ENCODE measurements around the gene XYLT1. TPM values are rescaled to one million over a fixed set of nuclear protein-coding genes. Genes with fewer than 3 reads are reported as not detected.
A peak's percentile ranks its signal among the peaks of the same experiment; 100 is the strongest.

Gene XYLT1
- total and polyA plus RNA-seq, 2 of the 8 experiments (the other 6 are each of a cell fraction or from before 2014, with no cell fraction given): 6.6 to 25.4 TPM

- TF ChIP-seq KDM5A (IDR thresholded peaks at IDR 0.05; ENCODE audit: low read length) (no peak), FOSL1 (IDR thresholded peaks at IDR 0.05; ENCODE audit: insufficient read depth, low read depth, low read length) (no peak), SUZ12 (IDR thresholded peaks at IDR 0.05; ENCODE audit: low read length) (no peak), KDM4A (IDR thresholded peaks at IDR 0.05; ENCODE audit: low read depth, low read length, severe bottlenecking) (no peak), JUN (IDR thresholded peaks at IDR 0.05; ENCODE audit: low read depth, low read length) (no peak), CREB1 (IDR thresholded peaks at IDR 0.05) (no peak), ASH2L (IDR thresholded peaks at IDR 0.05; ENCODE audit: low read length) (peak; percentile 32), HDAC6 (IDR thresholded peaks at IDR 0.05; ENCODE audit: low read depth, low read length) (no peak), CBX5 (IDR thresholded peaks at IDR 0.05; ENCODE audit: low read depth, low read length) (no peak), SP1 (IDR thresholded peaks at IDR 0.05; ENCODE audit: low read depth, low read length) (peak; percentile 53; the same call in 1 of the 2 replicates), EP300 (IDR thresholded peaks at IDR 0.05; ENCODE audit: borderline replicate concordance in 1 of 2, low read depth in 2 of 2, low read length in 2 of 2) (0 out of 3 replicates have a peak, but pooled peaks of 1 of the 2 experiments have one; percentile 15), RNF2 (IDR thresholded peaks at IDR 0.05; ENCODE audit: borderline replicate concordance, low read depth, low read length, missing control alignments, poor library complexity, severe bottlenecking) (no peak), TEAD4 (IDR thresholded peaks at IDR 0.05; ENCODE audit: low read depth, low read length) (peak; percentile 96), TCF12 (IDR thresholded peaks at IDR 0.05; ENCODE audit: low read depth, low read length) (no peak), SP4 (IDR thresholded peaks at IDR 0.05; ENCODE audit: low read length) (no peak), KDM1A (IDR thresholded peaks at IDR 0.05; ENCODE audit: borderline replicate concordance, low read length) (no peak), CHD2 (IDR thresholded peaks at IDR 0.05; ENCODE audit: low read length) (no peak), TAF7 (optimal IDR thresholded peaks at IDR 0.05; ENCODE audit: borderline replicate concordance, low read depth, low read length) (no peak), EGR1 (IDR thresholded peaks at IDR 0.05; ENCODE audit: borderline replicate concordance, low read depth, low read length) (no peak), BCL11A (IDR thresholded peaks at IDR 0.05; ENCODE audit: low read depth in 2 of 2, low read length in 2 of 2) (no peak), RFX5 (IDR thresholded peaks at IDR 0.05; ENCODE audit: borderline replicate concordance, low read depth, low read length) (no peak), ZNF274 (IDR thresholded peaks at IDR 0.05; ENCODE audit: borderline replicate concordance, extremely low read depth, low read length) (no peak)
- TF ChIP-seq, protein P1, sequence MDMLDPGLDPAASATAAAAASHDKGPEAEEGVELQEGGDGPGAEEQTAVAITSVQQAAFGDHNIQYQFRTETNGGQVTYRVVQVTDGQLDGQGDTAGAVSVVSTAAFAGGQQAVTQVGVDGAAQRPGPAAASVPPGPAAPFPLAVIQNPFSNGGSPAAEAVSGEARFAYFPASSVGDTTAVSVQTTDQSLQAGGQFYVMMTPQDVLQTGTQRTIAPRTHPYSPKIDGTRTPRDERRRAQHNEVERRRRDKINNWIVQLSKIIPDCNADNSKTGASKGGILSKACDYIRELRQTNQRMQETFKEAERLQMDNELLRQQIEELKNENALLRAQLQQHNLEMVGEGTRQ (IDR thresholded peaks at IDR 0.05; ENCODE audit: low read length): no peak
Measured at GRCh38 chr16:17412221-17412620, 58.5 kb downstream of the XYLT1 start (continued).

All from H1 (cell line).